GM21576 (cell line): ENCODE results near the gene TBX22.
"Not testable (repeated sequence)": the region's sequence is repeated elsewhere in the genome, so short reads cannot be mapped to it uniquely, and the experiment has no call there.

Source experiments
- ATAC-seq: cut with Tn5 transposase; IDR thresholded peaks from one replicate; pipeline ENCODE4 v1.9.1; 2021; ENCODE audit warnings: mild to moderate bottlenecking, moderate library complexity; ENCODE audit not compliant: unreplicated experiment

The TBX22 gene, protein sequence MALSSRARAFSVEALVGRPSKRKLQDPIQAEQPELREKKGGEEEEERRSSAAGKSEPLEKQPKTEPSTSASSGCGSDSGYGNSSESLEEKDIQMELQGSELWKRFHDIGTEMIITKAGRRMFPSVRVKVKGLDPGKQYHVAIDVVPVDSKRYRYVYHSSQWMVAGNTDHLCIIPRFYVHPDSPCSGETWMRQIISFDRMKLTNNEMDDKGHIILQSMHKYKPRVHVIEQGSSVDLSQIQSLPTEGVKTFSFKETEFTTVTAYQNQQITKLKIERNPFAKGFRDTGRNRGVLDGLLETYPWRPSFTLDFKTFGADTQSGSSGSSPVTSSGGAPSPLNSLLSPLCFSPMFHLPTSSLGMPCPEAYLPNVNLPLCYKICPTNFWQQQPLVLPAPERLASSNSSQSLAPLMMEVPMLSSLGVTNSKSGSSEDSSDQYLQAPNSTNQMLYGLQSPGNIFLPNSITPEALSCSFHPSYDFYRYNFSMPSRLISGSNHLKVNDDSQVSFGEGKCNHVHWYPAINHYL

DNA sequence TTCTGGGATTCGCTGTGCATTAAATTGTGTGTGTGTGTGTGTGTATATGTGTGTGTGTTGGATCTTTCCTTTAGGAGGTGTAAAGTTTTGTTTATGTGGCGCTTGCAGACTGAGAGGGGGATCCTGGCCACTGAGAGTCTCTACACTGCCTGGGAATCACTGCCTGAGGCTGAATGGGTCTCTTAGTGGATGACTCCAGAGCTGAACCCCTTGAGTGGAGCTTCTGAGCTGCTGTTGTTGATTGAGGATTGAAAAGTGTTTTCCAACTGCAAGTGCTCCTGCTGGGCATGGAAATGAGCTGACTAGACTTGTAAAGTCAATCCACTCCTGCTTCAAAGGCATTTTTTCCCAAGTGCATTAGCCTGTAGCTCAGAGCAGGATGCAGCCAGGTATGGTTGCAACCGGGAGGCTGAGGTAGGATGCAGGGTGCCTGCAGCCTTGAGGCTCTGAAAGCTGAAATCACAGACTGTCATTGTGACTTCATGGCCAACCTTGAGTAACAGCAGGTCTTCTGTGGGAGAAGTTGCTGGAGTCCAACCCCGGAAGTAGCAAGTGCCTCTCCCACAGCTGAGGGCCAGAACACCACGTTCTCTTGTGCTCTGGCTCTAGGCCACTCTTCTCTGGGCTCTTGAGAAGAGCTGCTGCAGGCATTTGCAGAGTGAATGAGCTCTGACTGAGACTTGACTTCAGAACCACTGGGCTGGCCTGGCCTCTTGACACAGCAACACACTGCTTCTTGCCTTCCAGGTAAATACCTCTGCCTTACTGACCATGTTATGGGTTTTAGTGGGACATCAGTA is at the start of gene TBX22:
TSS of gene TBX22 (plus strand) at position 613 of the 800 bp plus-strand sequence. CDS start 7,517 bp downstream, outside the sequence.
- no peak for ATAC-seq

DNA sequence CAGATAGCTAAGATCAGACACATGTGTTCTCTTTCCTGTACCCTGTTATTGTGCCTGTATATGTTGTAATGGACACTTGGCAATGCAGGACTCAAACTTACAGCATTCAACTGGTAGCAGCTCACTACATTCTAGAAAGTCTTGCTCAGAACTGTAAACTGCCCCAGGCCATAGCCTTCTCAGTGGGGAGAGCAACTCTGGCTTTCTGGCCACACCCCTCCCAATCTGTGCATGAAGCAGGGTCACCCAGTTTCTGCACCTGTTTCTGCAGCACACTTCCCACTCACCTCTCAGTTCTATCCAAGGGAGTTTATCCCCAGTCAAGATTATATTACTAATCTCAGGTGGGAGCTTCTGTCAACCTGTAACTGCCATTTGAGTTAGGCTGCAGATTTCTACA is 38.9 kb upstream of the TBX22 start:
- ATAC-seq: no peak

DNA sequence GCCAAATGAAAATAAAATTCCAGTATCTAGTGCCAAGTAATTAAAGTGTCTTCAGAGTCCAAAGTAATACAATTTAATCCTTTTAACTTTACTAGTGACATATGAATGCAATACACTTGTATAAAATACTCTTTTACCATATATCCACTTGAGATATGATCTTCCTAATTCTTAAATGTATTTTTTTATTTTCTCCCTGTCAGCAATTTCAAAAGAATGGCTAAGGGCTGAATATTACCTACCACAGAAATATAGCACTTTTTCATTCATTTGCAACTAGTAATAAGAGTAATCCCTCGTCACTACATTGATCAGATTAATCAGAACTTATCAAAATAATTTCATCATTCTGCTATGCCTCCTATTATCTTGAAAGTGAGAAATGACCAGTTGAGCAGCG is 10.1 kb upstream of the TBX22 start:
- no peak for ATAC-seq

DNA sequence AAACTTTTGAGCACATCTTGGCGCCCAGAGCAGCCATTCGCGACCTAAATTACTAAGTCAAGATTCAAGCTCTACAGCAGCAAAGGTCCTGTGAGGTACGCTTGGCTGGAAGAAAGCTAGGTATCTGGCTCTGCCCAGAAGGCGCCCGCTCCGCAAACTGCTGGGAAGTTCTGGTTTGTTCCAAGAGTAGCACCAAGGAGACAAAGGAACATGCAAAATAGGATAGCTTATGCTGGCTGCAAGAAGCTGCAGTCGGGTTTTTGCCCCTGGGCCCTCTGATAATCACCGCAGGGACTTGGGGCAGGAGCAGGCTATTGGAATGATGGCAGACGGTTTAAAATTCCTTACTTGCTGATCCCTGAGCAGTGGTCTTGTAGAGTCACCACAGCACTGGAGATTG is 3.0 kb upstream of the TBX22 start:
- no peak for ATAC-seq

DNA sequence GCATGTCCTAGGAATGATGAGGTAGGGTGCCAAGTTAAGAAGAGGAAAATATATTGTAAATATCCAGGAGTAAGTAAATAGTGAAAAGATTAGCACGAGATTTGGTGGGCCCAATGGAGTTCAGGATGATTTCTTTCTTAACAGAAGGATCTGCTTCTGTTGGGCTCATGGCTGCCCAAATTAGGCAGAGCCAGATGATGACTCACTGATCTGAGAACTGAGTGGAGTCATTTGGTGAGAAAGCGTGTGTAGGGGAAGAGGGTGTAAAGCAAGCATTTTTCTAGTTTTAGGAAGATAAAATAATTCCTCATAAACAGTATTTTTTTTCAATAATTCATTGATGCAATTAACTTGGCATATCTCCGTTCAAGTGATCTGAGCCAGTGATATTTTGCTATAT is 1.6 kb downstream of the TBX22 start:
- ATAC-seq: no peak

DNA sequence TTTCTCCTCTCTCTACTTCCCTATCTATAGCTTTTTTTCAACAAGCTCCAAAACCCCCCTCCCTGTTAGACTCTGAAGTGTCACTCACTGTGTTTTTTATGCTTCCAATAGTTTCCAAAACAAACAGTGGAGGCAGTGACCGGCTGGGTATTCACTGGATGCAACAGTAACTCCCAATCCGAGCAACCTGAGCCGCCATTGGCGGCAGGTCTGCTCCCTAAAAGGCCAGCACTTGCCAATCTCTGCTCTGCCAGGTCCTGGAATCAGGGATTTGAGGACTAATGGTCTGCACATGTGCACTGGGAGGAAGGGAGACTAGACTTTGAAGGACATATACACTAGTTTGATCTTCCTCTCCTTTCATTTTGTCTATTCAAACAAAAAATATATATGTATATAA is 7.1 kb downstream of the TBX22 start:
- ATAC-seq: no peak

DNA sequence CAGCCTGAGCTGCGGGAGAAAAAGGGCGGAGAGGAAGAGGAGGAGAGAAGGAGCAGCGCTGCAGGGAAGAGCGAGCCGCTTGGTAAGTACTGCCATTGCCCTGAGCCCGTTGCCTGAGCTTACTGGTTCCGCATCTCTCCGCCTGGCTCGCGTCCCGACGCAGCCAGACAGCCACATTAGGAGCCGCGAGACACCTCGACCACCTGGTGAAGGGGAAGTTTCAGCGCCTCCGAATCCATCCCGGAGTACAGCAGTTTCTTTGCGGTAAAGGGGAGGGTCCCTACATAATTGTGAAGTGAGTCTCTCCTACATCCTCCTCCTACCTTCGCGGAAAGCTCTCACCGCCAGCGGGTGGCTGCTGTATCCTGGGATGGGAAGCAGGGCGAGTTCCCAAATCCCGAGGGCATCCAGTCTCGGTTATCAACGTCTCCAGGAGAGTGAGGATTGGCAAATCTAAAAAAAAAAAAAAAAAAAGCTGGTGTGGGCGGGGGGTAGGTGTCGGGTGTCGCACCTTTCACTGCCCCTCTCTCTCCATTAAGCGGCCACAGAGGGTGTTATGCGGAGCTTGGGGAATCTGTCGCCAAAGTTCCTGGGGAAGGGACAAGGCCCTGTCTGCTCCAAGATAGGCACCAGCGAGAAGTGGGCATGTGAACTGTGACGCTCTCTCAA is 7.9 kb downstream of the TBX22 start:
- no peak for ATAC-seq

DNA sequence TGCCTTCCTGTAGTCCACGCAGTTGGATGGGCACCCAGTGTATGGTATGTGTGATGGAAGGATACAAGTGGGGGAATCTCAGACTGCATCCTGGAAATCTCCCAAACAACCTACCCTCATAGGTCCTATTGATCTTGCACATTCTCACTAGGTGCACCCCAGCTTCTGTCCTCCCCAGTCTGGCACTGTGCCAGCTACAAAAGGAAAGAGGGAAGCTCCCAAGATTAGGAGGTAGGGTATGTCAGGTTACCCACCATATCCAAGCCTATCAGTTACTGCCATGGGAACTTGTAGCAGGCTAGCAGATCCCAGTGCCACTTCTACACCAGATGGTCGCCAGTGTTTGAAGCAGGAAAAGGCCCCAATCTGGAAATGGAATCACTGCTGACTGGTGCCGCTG is 11.6 kb downstream of the TBX22 start:
- no peak for ATAC-seq

DNA sequence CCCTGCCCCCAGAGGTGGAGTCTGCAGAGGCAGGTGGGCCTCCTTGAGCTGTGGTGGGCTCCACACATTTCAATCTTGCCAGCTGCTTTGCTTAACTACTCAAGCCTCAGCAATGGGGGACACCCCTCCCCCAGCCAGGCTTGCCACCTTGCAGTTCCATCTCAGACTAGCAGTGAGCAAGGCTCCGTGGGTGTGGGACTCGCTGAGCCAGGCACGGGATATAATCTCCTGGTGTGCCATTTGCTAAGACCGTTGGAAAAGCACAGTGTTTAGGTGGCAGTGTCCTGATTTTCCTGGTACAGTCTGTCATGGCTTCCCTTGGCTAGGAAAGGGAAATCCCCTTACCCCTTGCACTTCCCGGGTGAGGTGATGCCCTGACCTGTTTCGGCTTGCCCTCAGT is 51.6 kb downstream of the TBX22 start:
- not testable (repeated sequence) for ATAC-seq

DNA sequence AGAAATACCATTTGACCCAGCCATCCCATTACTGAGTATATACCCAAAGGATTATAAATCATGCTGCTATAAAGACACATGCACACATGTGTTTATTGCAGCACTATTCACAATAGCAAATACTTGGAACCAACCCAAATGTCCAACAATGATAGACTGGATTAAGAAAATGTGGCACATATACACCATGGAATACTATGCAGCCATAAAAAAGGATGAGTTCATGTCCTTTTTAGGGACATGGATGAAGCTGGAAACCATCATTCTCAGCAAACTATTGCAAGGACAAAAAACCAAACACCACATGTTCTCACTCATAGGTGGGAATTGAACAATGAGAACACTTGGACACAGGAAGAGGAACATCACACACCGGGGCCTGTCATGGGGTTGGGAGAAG is 61.1 kb downstream of the TBX22 start:
- ATAC-seq: not testable (repeated sequence)
